Measurements from ENCODE around the gene SH2B3.

DNA sequence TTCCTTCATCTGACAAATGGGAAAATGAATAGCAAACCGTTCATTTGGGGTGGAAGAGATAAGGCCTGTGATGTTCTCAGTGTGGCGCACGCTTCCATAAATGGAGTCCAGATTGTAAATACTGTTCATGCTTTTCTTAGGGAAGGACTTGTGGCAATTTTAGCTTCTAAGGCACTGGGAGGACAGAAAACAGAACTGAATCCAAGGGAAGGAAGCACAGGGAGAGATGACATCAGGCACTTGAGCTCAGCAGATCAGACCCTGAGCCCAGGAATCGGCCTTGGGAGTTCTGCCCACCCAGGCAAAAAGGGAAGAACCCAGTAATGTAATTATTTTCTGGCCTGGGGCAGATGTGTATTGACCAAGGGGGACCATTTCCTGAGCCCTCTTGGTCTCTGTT is 7.2 kb upstream of the SH2B3 start:
- no peak for TF ChIP-seq POLR2A (IDR thresholded peaks at IDR 0.05; ENCODE audit: low read depth, low read length)
- TF ChIP-seq POLR2AphosphoS5 (IDR thresholded peaks at IDR 0.05; ENCODE audit: low read depth, low read length) = no peak
- TF ChIP-seq TAF1 (IDR thresholded peaks at IDR 0.05; ENCODE audit: low read depth, low read length) = no peak
- no peak for TF ChIP-seq SPI1 (IDR thresholded peaks at IDR 0.05; ENCODE audit: low read depth, low read length)

Measured in GM12891 (cell line).